ENCODE data around the gene STUM.

DNA sequence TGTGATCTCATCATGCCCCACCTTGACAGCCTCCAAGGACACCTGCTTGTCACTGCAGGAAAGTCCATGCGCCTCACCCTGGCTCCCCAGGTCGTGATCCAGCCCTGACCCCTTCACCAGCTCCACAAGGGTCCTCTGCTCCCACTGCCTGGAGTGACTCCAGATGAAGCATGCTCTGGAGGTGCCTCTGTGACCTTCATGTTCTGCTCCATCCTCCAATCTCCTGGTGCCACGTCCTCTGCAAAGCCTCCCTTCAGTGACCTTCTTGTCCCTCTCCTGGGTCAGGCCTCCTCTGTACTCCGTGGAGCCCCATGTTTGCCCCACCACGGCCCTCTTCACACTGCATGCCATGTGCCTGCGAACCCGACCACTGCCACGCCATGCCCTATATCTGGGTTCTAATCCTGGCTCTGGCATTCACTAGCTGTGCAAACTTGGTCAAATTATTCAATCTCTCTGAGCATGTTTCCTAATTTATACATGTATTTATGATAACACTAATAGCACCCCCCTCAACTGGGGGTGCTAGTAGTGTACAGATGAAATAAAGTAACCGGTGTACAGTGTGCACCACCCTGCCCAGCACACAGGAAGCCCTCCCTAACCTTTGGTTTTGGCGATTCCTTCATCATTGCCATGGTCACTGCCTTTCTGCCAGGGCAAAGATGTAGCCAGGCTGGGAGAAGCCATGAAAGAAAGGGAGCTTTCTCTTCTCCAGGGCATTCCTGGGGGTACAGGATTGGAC lies 77.4 kb downstream of the STUM start:
- TF ChIP-seq, protein P1, sequence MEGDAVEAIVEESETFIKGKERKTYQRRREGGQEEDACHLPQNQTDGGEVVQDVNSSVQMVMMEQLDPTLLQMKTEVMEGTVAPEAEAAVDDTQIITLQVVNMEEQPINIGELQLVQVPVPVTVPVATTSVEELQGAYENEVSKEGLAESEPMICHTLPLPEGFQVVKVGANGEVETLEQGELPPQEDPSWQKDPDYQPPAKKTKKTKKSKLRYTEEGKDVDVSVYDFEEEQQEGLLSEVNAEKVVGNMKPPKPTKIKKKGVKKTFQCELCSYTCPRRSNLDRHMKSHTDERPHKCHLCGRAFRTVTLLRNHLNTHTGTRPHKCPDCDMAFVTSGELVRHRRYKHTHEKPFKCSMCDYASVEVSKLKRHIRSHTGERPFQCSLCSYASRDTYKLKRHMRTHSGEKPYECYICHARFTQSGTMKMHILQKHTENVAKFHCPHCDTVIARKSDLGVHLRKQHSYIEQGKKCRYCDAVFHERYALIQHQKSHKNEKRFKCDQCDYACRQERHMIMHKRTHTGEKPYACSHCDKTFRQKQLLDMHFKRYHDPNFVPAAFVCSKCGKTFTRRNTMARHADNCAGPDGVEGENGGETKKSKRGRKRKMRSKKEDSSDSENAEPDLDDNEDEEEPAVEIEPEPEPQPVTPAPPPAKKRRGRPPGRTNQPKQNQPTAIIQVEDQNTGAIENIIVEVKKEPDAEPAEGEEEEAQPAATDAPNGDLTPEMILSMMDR (conservative IDR thresholded peaks at IDR 0.05; ENCODE audit: low read depth in 2 of 2) = no peak
- no peak for TF ChIP-seq POLR2AphosphoS5 (IDR thresholded peaks at IDR 0.05; ENCODE audit: low read depth)
- TF ChIP-seq EZH2phosphoT487 (IDR thresholded peaks at IDR 0.05; ENCODE audit: unreplicated experiment) = no peak
- no peak for TF ChIP-seq REST (IDR thresholded peaks at IDR 0.05; ENCODE audit: unreplicated experiment)
- no peak for TF ChIP-seq EZH2 (IDR thresholded peaks at IDR 0.05; ENCODE audit: low read depth, unreplicated experiment)
- no peak for TF ChIP-seq ZNF114 (CRISPR knock-in tag; IDR thresholded peaks at IDR 0.05)
- no peak for TF ChIP-seq CREB1 (CRISPR knock-in tag; IDR thresholded peaks at IDR 0.05; ENCODE audit: low read depth)
- no peak for TF ChIP-seq ZNF331 (CRISPR knock-in tag; IDR thresholded peaks at IDR 0.05; ENCODE audit: low read depth)
- no peak for TF ChIP-seq ETS1 (IDR thresholded peaks at IDR 0.05)
